Measurements from ENCODE around the gene MUC4. TPM values are rescaled to one million over a fixed set of nuclear protein-coding genes. Genes with fewer than 3 reads are reported as not detected.
A peak's percentile ranks its signal among the peaks of the same experiment; 100 is the strongest.
"Not testable (repeated sequence)": the region's sequence is repeated elsewhere in the genome, so short reads cannot be mapped to it uniquely, and the experiment has no call there.

Gene MUC4
- total RNA-seq, 4 donors from 2014 or later: 5.8 to 23.1 (median 13.0) TPM

DNA sequence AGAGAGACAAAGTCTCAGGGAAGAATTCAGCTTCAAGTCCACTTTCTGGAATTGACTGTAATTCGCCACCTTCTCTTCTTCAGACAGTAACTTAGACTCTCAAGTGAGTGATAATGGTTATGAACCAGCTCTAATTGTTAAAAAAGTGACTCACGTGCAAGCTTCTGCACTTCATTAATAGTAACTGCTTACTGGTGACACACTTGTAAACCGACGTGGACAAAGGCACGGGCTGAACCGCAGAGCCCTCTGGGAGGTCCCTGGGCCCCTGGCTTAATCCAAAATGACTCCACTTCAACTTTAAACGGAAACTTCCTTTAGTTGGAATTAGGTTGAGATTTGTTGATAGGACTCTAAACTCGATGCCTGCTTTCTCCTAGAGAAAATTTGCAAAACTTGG, 17.0 kb downstream of the MUC4 start:
- Histone ChIP-seq H3K27ac (no peak overlapping the region), H3K9me3 (no peaks in the 10 kb centered on the region), H3K36me3 (no peaks in the 10 kb centered on the region), H3K4me3 (no peak overlapping the region), H3K27me3 (no peaks in the 10 kb centered on the region), H3K4me1 (no peaks in the 10 kb centered on the region)
- TF ChIP-seq, protein P1, sequence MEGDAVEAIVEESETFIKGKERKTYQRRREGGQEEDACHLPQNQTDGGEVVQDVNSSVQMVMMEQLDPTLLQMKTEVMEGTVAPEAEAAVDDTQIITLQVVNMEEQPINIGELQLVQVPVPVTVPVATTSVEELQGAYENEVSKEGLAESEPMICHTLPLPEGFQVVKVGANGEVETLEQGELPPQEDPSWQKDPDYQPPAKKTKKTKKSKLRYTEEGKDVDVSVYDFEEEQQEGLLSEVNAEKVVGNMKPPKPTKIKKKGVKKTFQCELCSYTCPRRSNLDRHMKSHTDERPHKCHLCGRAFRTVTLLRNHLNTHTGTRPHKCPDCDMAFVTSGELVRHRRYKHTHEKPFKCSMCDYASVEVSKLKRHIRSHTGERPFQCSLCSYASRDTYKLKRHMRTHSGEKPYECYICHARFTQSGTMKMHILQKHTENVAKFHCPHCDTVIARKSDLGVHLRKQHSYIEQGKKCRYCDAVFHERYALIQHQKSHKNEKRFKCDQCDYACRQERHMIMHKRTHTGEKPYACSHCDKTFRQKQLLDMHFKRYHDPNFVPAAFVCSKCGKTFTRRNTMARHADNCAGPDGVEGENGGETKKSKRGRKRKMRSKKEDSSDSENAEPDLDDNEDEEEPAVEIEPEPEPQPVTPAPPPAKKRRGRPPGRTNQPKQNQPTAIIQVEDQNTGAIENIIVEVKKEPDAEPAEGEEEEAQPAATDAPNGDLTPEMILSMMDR (IDR thresholded peaks at IDR 0.05): no peak
- TF ChIP-seq POLR2A (IDR thresholded peaks at IDR 0.05): no peak
- peak in 1 of 3 donors; percentile 15 for DNase-seq

DNA sequence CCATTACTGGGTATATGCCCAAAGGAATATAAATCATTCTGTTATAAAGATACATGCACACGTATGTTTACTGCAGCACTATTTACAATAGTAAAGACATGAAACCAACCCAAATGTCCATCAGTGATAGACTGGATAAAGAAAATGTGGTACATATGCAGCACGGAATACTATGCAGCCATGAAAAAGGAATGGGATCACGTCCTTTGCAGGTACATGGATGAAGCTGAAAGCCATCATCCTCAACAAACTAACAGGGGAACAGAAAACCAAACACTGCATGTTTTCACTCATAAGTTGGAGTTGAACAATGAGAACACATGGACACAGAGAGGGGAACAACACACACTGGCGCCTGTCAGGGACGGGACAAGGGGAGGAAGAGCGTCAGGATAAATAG, 19.1 kb downstream of the MUC4 start:
- not testable (repeated sequence) for DNase-seq, H3K27me3 ChIP-seq, H3K9me3 ChIP-seq, H3K27ac ChIP-seq, H3K4me1 ChIP-seq, H3K36me3 ChIP-seq, H3K4me3 ChIP-seq

DNA sequence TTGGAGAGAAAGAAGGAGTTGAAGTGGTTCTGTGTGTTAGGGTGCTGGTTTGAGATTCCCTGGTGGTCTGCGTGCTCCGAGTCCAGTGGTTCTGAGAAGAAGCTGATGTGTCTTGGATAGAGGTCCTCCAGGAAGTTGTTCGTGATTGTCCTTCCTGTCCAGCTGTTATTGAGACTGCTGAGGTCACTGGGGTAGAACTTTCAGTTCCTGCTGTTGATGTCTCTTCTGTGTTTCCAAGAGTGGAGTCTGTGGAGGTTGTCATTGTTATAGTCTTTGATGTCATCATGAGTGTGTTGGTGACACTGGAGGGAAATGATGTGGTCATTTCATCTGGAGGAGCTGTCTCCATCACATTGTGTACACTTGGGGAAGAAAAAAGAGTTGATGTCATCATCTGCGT, 20.8 kb downstream of the MUC4 start:
- DNase-seq: no peak
- TF ChIP-seq, protein P1 (IDR thresholded peaks at IDR 0.05): no peak
- TF ChIP-seq POLR2A (IDR thresholded peaks at IDR 0.05): no peak
- Histone ChIP-seq H3K27ac (no peak overlapping the region), H3K4me1 (peaks cover 0 to 2% (median 0%) of the 10 kb centered on the region in 4 donors), H3K4me3 (no peak overlapping the region), H3K36me3 (no peaks in the 10 kb centered on the region), H3K9me3 (no peaks in the 10 kb centered on the region), H3K27me3 (no peaks in the 10 kb centered on the region)

DNA sequence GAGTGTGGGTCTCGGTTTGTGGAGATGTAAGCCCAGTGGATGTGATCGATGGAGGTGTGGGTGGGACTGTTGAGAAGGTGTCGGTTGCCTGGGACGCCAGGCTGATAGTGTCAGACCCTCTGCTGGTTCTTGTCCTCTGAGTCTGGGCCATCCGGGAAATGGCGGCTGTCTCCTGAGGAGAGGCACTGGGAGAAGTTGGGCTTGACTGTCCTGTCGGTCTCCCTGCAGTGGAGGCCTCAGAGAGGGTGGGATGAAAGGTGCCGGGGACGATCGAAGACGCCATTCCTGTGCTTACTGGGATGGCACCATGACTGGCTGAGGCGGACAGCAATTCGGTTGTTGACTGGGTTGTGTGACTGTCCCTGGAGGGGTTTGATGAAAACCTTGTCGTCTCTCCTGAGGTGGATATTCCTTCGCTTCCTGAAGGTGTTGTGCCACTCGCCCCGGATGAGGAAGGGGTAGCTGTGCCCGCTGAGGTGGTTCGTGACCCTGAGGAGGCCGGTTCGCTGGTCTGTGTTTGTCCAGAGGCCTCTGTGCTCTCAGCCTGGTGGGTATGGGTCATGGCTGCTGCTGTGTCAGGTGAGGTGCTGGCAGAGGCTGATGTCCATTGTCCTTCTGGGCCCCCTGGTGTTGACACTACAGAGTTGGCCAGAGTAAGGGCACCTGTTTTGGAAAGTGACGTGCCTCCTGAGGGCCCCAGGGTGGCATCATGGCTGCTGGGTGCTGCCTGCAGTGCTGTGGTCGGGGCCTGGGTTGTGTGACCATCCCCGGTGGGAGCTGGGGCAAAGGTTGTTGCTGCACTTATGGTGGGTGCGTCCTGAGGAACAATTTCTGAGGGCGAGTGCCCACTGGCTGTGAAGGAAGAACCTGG, 22.8 kb downstream of the MUC4 start:
- no peak for TF ChIP-seq POLR2A (IDR thresholded peaks at IDR 0.05)
- TF ChIP-seq, protein P1 (IDR thresholded peaks at IDR 0.05): no peak
- no peaks in the 10 kb centered on the region for H3K27me3 ChIP-seq
- no peaks in the 10 kb centered on the region for H3K36me3 ChIP-seq

DNA sequence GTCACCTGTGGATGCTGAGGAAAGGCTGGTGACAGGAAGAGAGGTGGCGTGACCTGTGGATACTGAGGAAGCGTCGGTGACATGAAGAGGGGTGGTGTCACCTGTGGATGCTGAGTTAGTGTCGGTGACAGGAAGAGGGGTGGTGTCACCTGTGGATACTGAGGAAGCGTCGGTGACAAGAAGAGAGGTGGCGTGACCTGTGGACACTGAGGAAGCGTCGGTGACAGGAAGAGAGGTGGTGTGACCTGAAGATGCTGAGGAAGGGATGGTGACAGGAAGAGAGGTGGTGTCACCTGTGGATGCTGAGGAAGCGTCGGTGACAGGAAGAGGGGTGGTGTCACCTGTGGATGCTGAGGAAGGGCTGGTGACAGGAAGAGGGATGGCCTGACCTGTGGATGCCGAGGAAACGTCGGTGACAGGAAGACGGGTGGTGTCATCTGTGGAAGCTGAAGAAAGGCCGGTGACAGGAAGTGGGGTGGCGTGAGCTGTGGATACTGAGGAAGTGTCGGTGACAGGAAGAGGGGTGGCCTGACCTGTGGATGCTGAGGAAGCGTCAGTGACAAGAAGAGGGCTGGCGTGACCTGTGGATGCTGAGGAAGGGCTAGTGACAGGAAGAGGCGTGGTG, 25.8 kb downstream of the MUC4 start:
- not testable (repeated sequence) for H3K27me3 ChIP-seq, H3K27ac ChIP-seq, H3K4me1 ChIP-seq, DNase-seq, H3K9me3 ChIP-seq, H3K4me3 ChIP-seq, H3K36me3 ChIP-seq

More for the DNA sequence above, 22.8 kb downstream of the MUC4 start:
- no peak overlapping the region for H3K27ac ChIP-seq
- H3K4me3 ChIP-seq: no peak overlapping the region
- no peaks in the 10 kb centered on the region for H3K9me3 ChIP-seq
- no peak for DNase-seq
- H3K4me1 ChIP-seq: peaks cover 0 to 6% (median 0%) of the 10 kb centered on the region in 4 donors

DNA sequence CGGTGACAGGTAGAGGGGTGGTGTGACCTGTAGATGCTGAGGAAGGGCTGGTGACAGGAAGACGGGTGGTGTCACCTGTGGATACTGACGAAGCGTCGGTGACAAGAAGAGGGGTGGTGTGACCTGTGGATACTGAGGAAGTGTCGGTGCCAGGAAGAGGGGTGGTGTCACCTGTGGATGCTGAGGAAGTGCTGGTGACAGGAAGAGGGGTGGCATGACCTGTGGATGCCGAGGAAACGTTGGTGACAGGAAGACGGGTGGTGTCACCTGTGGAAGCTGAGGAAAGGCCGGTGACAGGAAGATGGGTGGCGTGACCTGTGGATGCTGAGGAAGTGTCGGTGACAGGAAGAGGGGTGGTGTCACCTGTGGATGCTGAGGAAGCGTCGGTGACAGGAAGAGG, 27.7 kb downstream of the MUC4 start:
- H3K9me3 ChIP-seq, H3K27me3 ChIP-seq, H3K4me1 ChIP-seq, H3K27ac ChIP-seq, DNase-seq, H3K36me3 ChIP-seq, H3K4me3 ChIP-seq: not testable (repeated sequence)

DNA sequence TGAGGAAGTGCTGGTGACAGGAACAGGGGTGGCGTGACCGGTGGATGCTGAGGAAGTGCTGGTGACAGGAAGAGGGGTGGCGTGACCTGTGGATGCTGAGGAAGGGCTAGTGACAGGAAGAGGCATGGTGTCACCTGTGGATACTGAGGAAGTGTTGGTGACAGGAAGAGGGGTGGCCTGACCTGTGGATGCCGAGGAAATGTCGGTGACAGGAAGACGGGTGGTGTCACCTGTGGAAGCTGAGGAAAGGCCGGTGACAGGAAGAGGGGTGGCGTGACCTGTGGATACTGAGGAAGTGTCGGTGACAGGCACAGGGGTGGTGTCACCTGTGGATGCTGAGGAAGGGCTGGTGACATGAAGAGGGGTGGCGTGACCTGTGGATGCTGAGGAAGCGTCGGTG, 30.5 kb downstream of the MUC4 start:
- not testable (repeated sequence) for H3K4me3 ChIP-seq, DNase-seq, H3K4me1 ChIP-seq

More for the DNA sequence above, 30.5 kb downstream of the MUC4 start:
- not testable (repeated sequence) for H3K36me3 ChIP-seq, H3K27me3 ChIP-seq, H3K27ac ChIP-seq, H3K9me3 ChIP-seq

Measured in Peyer's patch (tissue), 4 donors.